Myometrial cell (primary cell): ENCODE data around the gene KRT77. TPM values are rescaled to one million over a fixed set of nuclear protein-coding genes. Genes with fewer than 3 reads are reported as not detected.

Experiments
- total RNA-seq: library from RNA; depleted of rRNA; stranded (reverse); fragments of >200 nt; gene quantifications from 2 replicates; pipeline ENCODE4 v1.2.3, GENCODE V29; 2015

KRT77 gene
- total RNA-seq = not detected in 2 replicates

GRCh38 chr12:52703424-52703823, at the start of gene KRT77:
Gene KRT77 (minus strand): TSS chr12:52703524. CDS start chr12:52703434, 90 bp downstream.

GRCh38 chr12:52680363-52680762, 23.0 kb downstream of the KRT77 start, which contains the start of gene KRT1:
Gene KRT1 (minus strand): TSS chr12:52680407. CDS start chr12:52680348, 59 bp downstream.

GRCh38 chr12:52651726-52652261, 51.5 kb downstream of the KRT77 start, which contains the start of gene KRT2:
Gene KRT2 (minus strand): TSS chr12:52652211. CDS start chr12:52652142, 69 bp downstream.

Other genes starting within 250 kb of the KRT77 start
- gene KRT6C, start 229.7 kb downstream of the KRT77 start, total RNA-seq = not detected in 2 replicates
- not detected in 2 replicates for gene KRT6A, start 210.3 kb downstream of the KRT77 start, total RNA-seq
- gene KRT5, start 183.1 kb downstream of the KRT77 start, total RNA-seq = not detected in 2 replicates
- not detected in 2 replicates for gene KRT71, start 150.4 kb downstream of the KRT77 start, total RNA-seq
- not detected in 2 replicates for gene KRT74, start 129.7 kb downstream of the KRT77 start, total RNA-seq
- gene KRT72, start 102.1 kb downstream of the KRT77 start, total RNA-seq = not detected in 2 replicates
- gene KRT73, start 85.0 kb downstream of the KRT77 start, total RNA-seq = not detected in 2 replicates
- gene KRT2, start 51.3 kb downstream of the KRT77 start, total RNA-seq = not detected in 2 replicates
- not detected in 2 replicates for gene KRT1, start 23.1 kb downstream of the KRT77 start, total RNA-seq
- gene KRT76, start 73.8 kb upstream of the KRT77 start, total RNA-seq = not detected in 2 replicates
- gene KRT3, start 92.6 kb upstream of the KRT77 start, total RNA-seq = not detected in 2 replicates
- gene KRT4, start 110.6 kb upstream of the KRT77 start, total RNA-seq = not detected in 2 replicates
- gene KRT79, start 130.8 kb upstream of the KRT77 start, total RNA-seq = not detected in 2 replicates
- gene KRT78, start 145.5 kb upstream of the KRT77 start, total RNA-seq = not detected in 2 replicates
- gene KRT8, start 201.6 kb upstream of the KRT77 start, total RNA-seq = 551 and 563 TPM in 2 replicates
- 1,160 and 1,174 TPM in 2 replicates for gene KRT18, start 245.6 kb upstream of the KRT77 start, total RNA-seq